KMS-11 (cell line): ENCODE results near the gene SPRED3.
A peak's percentile ranks its signal among the peaks of the same experiment; 100 is the strongest.

Source experiments
- H2AFZ ChIP-seq: fragments of 200-600 bp; sonication (generic); 2 replicates; pipeline ENCODE4 v1.6.1; 2016; ENCODE audit warnings: antibody characterized with exemption, mixed run types, low read depth
- H3K27ac ChIP-seq: fragments of 200-600 bp; sonication (generic); 2 replicates; pipeline ENCODE4 v1.6.1; 2016; ENCODE audit warnings: mild to moderate bottlenecking, mixed run types
- H3K27me3 ChIP-seq: fragments of 200-600 bp; sonication (generic); 2 replicates; pipeline ENCODE4 v1.6.1; 2017; ENCODE audit warnings: mild to moderate bottlenecking, low read depth, mixed run types, moderate library complexity; ENCODE audit not compliant: insufficient read depth
- H3K36me3 ChIP-seq: fragments of 200-600 bp; sonication (generic); 2 replicates; pipeline ENCODE4 v1.6.1; 2017; ENCODE audit warnings: mild to moderate bottlenecking, mixed run types; ENCODE audit not compliant: insufficient read depth
- H3K4me1 ChIP-seq: fragments of 200-600 bp; sonication (generic); 2 replicates; pipeline ENCODE4 v1.6.1; 2016; ENCODE audit warnings: mild to moderate bottlenecking, low read depth, mixed run types; ENCODE audit not compliant: poor library complexity, severe bottlenecking
- H3K4me2 ChIP-seq: fragments of 200-600 bp; sonication (generic); 2 replicates; pipeline ENCODE4 v1.7.0; 2016; ENCODE audit warnings: mild to moderate bottlenecking, mixed run types
- H3K4me3 ChIP-seq: fragments of 200-600 bp; sonication (generic); IDR thresholded peaks from 2 replicates; pipeline ENCODE4 v1.6.1; 2017; ENCODE audit warnings: low read depth, low read length, mixed read lengths; ENCODE audit not compliant: insufficient read depth
- H3K79me2 ChIP-seq: fragments of 200-600 bp; sonication (generic); 2 replicates; pipeline ENCODE4 v1.6.1; 2016; ENCODE audit warnings: low read depth, mixed run types; ENCODE audit not compliant: insufficient read depth
- H3K9ac ChIP-seq: fragments of 200-600 bp; sonication (generic); 2 replicates; pipeline ENCODE4 v1.6.1; 2016; ENCODE audit warnings: mild to moderate bottlenecking, mixed run types
- H4K20me1 ChIP-seq: fragments of 200-600 bp; sonication (generic); 2 replicates; pipeline ENCODE4 v1.6.1; 2016; ENCODE audit warnings: mild to moderate bottlenecking, mixed run types; ENCODE audit not compliant: insufficient read depth
- TF ChIP-seq, protein P1 (sequence below): fragments of 200-600 bp; sonication (generic); conservative IDR thresholded peaks from 2 replicates; pipeline ENCODE4 v1.6.1; 2017; ENCODE audit warnings: low read depth, mild to moderate bottlenecking, antibody characterized with exemption, low read length, moderate library complexity, mixed read lengths

The SPRED3 gene

DNA sequence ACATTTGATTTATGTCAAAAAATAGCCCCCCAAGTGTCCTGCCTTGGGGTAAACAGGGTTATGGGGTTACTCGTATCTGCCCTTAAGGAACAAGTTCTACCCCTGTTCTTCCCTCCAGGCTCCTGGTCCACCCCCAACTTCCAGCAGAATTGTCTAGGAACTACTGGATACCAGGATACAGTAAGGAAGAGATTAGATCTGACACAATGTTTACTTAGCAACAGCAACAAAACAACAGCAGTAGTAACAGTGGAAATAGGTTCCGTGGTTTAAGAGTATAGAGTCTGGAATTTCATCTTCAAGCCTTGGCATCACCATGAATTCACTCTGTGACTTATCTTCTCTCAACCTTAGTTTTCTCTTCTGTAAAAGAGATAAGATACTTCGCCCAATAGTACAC, 12.7 kb downstream of the SPRED3 start:
- no peaks in the 10 kb centered on the region for H3K4me1 ChIP-seq
- no peak overlapping the region for H3K9ac ChIP-seq
- H3K79me2 ChIP-seq = no peaks in the 10 kb centered on the region
- H2AFZ ChIP-seq = no peak overlapping the region
- H3K4me2 ChIP-seq = no peak overlapping the region
- TF ChIP-seq, protein P1, sequence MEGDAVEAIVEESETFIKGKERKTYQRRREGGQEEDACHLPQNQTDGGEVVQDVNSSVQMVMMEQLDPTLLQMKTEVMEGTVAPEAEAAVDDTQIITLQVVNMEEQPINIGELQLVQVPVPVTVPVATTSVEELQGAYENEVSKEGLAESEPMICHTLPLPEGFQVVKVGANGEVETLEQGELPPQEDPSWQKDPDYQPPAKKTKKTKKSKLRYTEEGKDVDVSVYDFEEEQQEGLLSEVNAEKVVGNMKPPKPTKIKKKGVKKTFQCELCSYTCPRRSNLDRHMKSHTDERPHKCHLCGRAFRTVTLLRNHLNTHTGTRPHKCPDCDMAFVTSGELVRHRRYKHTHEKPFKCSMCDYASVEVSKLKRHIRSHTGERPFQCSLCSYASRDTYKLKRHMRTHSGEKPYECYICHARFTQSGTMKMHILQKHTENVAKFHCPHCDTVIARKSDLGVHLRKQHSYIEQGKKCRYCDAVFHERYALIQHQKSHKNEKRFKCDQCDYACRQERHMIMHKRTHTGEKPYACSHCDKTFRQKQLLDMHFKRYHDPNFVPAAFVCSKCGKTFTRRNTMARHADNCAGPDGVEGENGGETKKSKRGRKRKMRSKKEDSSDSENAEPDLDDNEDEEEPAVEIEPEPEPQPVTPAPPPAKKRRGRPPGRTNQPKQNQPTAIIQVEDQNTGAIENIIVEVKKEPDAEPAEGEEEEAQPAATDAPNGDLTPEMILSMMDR = no peak
- no peaks in the 10 kb centered on the region for H3K36me3 ChIP-seq
- no peak overlapping the region for H3K27ac ChIP-seq
- no peaks in the 10 kb centered on the region for H4K20me1 ChIP-seq
- H3K27me3 ChIP-seq = peaks cover 36% of the 10 kb centered on the region
- no peak overlapping the region for H3K4me3 ChIP-seq

DNA sequence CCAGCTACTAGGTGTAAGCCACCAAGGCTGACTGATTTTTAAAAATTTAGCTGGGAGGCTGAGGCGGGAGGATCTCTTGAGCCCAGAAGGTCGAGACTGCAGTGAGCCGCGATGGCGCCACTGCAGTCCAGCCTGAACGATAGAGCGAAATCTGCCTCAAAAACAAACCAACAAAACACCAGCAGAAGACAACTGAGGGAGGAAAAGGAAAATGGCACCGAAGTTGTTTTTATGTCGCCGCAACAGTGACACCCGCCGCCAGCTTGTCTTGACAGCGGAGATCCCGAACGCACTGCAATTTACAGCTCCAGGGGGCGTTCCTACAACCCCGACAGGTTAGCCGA, 14.1 kb downstream of the SPRED3 start:
- Histone ChIP-seq H3K4me2 (peak overlapping the region; percentile 47; the same call in 1 of the 2 replicates), H4K20me1 (no peaks in the 10 kb centered on the region), H3K4me3 (no peak overlapping the region), H2AFZ (peak overlapping the region; percentile 96), H3K27ac (no peak overlapping the region), H3K9ac (peak overlapping the region; percentile 28; the same call in 1 of the 2 replicates), H3K4me1 (no peaks in the 10 kb centered on the region), H3K36me3 (no peaks in the 10 kb centered on the region), H3K27me3 (peaks cover 22% of the 10 kb centered on the region), H3K79me2 (no peaks in the 10 kb centered on the region)
- TF ChIP-seq, protein P1 = no peak

DNA sequence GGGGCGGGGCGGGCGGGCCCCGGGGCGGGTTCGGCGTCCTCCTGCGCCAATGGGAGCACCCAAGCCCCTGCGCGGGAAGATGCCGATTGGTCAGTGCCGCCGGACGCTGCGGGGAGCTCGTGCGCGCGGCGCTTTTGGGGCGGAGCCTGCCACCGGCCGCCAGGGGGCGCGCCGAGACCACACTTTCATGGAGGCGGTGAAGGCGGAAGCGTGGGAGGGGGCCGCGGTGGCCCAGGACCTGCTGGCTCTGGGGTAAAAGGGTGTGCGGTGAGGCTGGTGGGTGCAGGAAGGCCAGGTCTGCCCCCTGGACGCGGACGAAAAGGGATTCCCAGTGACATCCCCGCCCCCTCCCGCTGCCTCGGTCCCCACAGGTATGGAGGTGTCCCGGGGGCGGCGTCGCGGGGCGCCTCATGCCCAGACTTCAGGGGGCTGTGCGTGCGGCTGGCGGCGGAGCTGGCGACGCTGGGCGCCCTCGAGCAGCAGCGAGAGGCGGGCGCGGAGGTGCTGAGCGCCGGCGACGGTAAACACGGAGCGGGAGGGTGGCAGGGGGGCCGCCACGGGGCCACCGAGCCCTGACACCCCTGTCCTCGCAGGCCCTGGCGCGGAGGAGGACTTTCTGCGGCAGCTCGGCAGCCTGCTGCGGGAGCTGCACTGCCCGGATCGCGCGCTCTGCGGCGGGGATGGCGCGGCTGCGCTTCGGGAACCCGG, 14.6 kb downstream of the SPRED3 start, which contains the start of gene FAM98C:
Gene FAM98C (plus strand): TSS at position 127 of the 708 bp plus-strand sequence. CDS start 61 bp downstream, at position 188.
- Histone ChIP-seq H4K20me1 (no peaks in the 10 kb centered on the region), H3K9ac (peak within 1 kb of the TSS; percentile 77), H2AFZ (peak within 1 kb of the TSS; percentile 96), H3K4me2 (peak within 1 kb of the TSS; percentile 58), H3K27me3 (peaks cover 16% of the 10 kb centered on the region), H3K4me3 (no peak within 1 kb of the TSS), H3K79me2 (no peaks in the 10 kb centered on the region), H3K27ac (peak within 1 kb of the TSS; percentile 46), H3K36me3 (no peaks in the 10 kb centered on the region), H3K4me1 (no peaks in the 10 kb centered on the region)
- TF ChIP-seq, protein P1 = peak; percentile 85

DNA sequence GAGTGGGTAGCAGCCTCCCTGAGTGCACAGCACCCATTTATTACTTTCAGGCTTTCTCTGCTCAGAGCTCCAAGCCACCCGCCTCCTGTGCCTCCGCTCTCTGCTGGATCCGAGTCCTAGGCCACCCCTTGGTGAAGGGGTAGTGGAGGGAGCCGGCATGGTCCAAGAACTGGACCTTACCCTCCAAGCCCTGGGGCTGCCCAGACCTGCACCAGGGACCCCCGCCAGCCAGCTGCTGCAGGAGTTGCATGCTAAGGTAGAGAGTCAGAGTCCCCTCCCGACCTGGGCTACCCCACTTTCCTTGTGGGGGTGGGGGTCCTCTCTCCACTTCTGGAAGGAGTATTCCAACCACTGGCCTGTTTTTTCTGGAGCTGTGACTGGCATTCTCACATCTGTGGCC, 16.4 kb downstream of the SPRED3 start:
- no peaks in the 10 kb centered on the region for H4K20me1 ChIP-seq
- H3K4me1 ChIP-seq = no peaks in the 10 kb centered on the region
- H3K36me3 ChIP-seq = no peaks in the 10 kb centered on the region
- H3K27ac ChIP-seq = no peak overlapping the region
- TF ChIP-seq, protein P1 = no peak
- H3K4me3 ChIP-seq = no peak overlapping the region
- no peak overlapping the region for H2AFZ ChIP-seq
- no peaks in the 10 kb centered on the region for H3K79me2 ChIP-seq
- H3K9ac ChIP-seq = no peak overlapping the region
- H3K27me3 ChIP-seq = peaks cover 3% of the 10 kb centered on the region; the same call in 1 of the 2 replicates
- no peak overlapping the region for H3K4me2 ChIP-seq
